Tibial nerve (tissue), 4 donors: ENCODE data around the gene ASPSCR1. TPM values are rescaled to one million over a fixed set of nuclear protein-coding genes. Genes with fewer than 3 reads are reported as not detected.

Experiments used
- DNase-seq, 2 donors: peaks; one replicate each; pipeline ENCODE4 v3.0.0-alpha.2; 2019; ENCODE audit warnings: low spot score in 2 of 2
- H3K27ac ChIP-seq, 4 donors: fragments of 200-600 bp; sonication (generic) in 3 of 4; one replicate each; pipeline ENCODE4 v1.5.1; 2017 to 2019; ENCODE audit warnings: mild to moderate bottlenecking in 1 of 4
- H3K27me3 ChIP-seq, 2 donors: fragments of 200-600 bp; sonication (generic) in 1 of 2; one replicate each; pipeline versions ENCODE4 v1.5.1 to v1.6.0; 2017 to 2019
- H3K36me3 ChIP-seq, 3 donors: fragments of 200-600 bp; sonication (generic); one replicate each; pipeline ENCODE4 v1.5.1; 2018 to 2019
- H3K4me1 ChIP-seq, 4 donors: fragments of 200-600 bp; sonication (generic) in 3 of 4; one replicate each; pipeline ENCODE4 v1.5.1; 2017 to 2019
- H3K4me3 ChIP-seq, 4 donors: fragments of 200-600 bp; sonication (generic) in 3 of 4; one replicate each; pipeline ENCODE4 v1.5.1; 2017 to 2019; ENCODE audit warnings: mild to moderate bottlenecking in 1 of 4, moderate library complexity in 1 of 4
- H3K9me3 ChIP-seq, 4 donors: fragments of 200-600 bp; sonication (generic) in 3 of 4; one replicate each; pipeline ENCODE4 v1.5.1; 2017 to 2019
- EP300 ChIP-seq, 2 donors: sonication (generic); formaldehyde crosslinking; IDR thresholded peaks; one replicate each; pipeline ENCODE4 v1.6.1; 2017; ENCODE audit warnings: antibody characterized with exemption in 2 of 2, mild to moderate bottlenecking in 1 of 2
- POLR2A ChIP-seq, 2 donors: fragments of 450-650 bp; IDR thresholded peaks; one replicate each; pipeline ENCODE4 v1.6.1; 2017; ENCODE audit warnings: antibody characterized with exemption in 2 of 2, mild to moderate bottlenecking in 2 of 2, moderate library complexity in 2 of 2
- WGBS, 2 donors: methylation state at CpG; one replicate each; pipeline ENCODE4 v1.1.5; 2018; 5-methylcytosine and 5-hydroxymethylcytosine counted together
- total RNA-seq, 4 donors: library from RNA; depleted of rRNA; stranded (reverse); fragments of >200 nt; gene quantifications; one replicate each; pipeline ENCODE4 v1.1.0, GENCODE V29; 2016
- TF ChIP-seq, protein P1 (sequence below), 5 experiments: fragments of 200-600 bp in 3 of 5; fragments of 450-650 bp in 2 of 5; sonication (generic) in 3 of 5; IDR thresholded peaks; one replicate each; pipeline ENCODE4 v1.5.1; 2016 to 2019; ENCODE audit warnings: antibody characterized with exemption in 5 of 5, mild to moderate bottlenecking in 3 of 5, moderate library complexity in 2 of 5

The ASPSCR1 gene
- total RNA-seq, 4 donors from 2014 or later: 32.9 to 82.8 (median 55.6) TPM

DNA sequence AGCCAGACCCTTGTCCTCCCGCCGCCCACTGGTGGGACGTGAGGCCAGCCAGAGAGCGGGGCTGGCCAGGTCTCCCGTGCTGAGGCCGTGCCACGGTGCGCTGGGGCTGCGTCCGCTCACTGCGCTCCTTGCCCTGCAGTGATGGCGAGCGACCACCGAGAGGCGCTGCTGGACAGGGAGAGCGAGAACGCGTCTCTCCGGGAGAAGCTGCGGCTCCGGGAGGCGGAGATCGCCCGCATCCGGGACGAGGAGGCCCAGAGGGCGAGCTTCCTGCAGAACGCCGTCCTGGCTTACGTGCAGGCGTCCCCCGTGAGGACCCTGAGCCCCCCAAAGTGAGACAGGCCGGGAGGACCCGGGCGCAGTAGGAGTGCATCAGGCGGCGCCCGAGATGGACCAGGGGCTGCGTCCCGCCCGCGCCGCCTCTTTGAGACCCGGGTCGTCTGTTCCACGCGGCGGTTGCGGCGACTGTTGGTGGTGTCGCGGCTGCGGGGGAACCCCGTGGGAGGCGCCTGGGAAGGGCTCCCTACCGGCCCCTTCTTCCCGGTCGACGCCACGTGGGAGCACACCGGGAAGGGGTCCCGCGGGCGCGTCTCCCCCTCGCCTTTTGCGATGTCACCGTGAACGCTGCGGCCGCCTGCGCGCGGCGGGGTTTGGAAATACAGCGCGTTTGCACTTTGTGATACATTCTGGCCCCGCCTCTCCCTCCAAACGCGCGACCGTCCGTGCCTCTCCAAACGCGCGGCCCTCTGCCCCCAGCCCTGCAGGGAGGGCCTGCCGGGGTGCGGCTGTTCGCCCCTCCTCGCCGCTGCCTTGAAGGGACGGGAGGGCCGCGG, 53.3 kb downstream of the ASPSCR1 start:
- Histone ChIP-seq H3K4me3 (peak overlapping the region; percentile 22 to 57 (median 46)), H3K27me3 (peaks cover 0 to 12% of the 10 kb centered on the region in 2 donors), H3K36me3 (peaks cover 0 to 34% (median 0%) of the 10 kb centered on the region in 3 donors), H3K4me1 (peaks cover 0 to 37% (median 17%) of the 10 kb centered on the region in 4 donors), H3K27ac (peak overlapping the region in 2 of 4 donors; percentile 35 to 59), H3K9me3 (no peaks in the 10 kb centered on the region)
- 2 to 3% methylated on average over 34 to 76 of the region's 94 CpGs for WGBS, 2 donors
- TF ChIP-seq, protein P1, sequence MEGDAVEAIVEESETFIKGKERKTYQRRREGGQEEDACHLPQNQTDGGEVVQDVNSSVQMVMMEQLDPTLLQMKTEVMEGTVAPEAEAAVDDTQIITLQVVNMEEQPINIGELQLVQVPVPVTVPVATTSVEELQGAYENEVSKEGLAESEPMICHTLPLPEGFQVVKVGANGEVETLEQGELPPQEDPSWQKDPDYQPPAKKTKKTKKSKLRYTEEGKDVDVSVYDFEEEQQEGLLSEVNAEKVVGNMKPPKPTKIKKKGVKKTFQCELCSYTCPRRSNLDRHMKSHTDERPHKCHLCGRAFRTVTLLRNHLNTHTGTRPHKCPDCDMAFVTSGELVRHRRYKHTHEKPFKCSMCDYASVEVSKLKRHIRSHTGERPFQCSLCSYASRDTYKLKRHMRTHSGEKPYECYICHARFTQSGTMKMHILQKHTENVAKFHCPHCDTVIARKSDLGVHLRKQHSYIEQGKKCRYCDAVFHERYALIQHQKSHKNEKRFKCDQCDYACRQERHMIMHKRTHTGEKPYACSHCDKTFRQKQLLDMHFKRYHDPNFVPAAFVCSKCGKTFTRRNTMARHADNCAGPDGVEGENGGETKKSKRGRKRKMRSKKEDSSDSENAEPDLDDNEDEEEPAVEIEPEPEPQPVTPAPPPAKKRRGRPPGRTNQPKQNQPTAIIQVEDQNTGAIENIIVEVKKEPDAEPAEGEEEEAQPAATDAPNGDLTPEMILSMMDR (IDR thresholded peaks at IDR 0.05): peak; percentile 90 to 99 (median 93)
- TF ChIP-seq POLR2A (IDR thresholded peaks at IDR 0.05) (no peak), EP300 (IDR thresholded peaks at IDR 0.05) (peak in 1 of 2 donors; percentile 59)
- DNase-seq: peak; percentile 55 to 80

DNA sequence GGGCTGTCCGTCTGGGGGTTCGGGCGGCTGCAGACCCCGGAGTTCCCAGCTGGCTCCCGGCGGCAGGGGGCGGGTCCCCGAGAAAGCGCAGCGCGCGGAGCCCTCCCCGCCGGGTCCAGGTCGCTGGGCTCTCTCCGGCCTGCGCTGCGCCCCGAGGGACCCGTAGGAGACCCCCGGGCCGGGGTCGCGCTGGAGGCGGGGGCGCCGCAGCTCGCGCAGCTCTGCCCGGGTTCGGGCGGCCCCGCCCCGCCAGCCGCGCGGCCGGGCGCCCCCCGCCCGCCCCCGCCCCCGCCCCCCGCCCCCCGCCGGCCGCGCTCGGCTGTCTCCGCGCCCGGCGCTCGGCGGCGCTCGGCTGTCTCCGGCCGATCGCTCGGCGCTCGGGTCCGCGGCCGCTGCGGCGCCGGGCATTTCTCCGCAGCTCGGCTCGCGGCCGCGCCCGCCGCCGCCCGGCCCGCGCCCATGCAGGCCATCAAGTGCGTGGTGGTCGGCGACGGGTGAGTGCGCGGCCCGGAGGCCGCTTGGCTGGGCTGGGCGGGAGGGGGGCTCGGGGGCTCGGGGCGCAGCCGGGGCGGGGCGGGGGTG, 54.0 kb downstream of the ASPSCR1 start, which contains the start of gene RAC3:
TSS of gene RAC3 (plus strand) at position 376 of the 582 bp plus-strand sequence. CDS start at position 460, 84 bp downstream.
- Histone ChIP-seq H3K4me3 (peak within 1 kb of the TSS; percentile 22 to 57 (median 46)), H3K36me3 (peaks cover 0 to 40% (median 0%) of the 10 kb centered on the region in 3 donors), H3K4me1 (peaks cover 4 to 39% (median 24%) of the 10 kb centered on the region in 4 donors), H3K9me3 (no peaks in the 10 kb centered on the region), H3K27ac (peak within 1 kb of the TSS in 2 of 4 donors; percentile 35 to 59), H3K27me3 (peaks cover 0 to 12% of the 10 kb centered on the region in 2 donors)
- WGBS, 2 donors: 0% methylated on average over 6 of the region's 96 CpGs; no CpG with 5 or more reads in 1 of the 2 donors
- TF ChIP-seq EP300 (IDR thresholded peaks at IDR 0.05) (no peak), POLR2A (IDR thresholded peaks at IDR 0.05) (no peak)
- TF ChIP-seq, protein P1 (IDR thresholded peaks at IDR 0.05): no peak
- DNase-seq: no peak

DNA sequence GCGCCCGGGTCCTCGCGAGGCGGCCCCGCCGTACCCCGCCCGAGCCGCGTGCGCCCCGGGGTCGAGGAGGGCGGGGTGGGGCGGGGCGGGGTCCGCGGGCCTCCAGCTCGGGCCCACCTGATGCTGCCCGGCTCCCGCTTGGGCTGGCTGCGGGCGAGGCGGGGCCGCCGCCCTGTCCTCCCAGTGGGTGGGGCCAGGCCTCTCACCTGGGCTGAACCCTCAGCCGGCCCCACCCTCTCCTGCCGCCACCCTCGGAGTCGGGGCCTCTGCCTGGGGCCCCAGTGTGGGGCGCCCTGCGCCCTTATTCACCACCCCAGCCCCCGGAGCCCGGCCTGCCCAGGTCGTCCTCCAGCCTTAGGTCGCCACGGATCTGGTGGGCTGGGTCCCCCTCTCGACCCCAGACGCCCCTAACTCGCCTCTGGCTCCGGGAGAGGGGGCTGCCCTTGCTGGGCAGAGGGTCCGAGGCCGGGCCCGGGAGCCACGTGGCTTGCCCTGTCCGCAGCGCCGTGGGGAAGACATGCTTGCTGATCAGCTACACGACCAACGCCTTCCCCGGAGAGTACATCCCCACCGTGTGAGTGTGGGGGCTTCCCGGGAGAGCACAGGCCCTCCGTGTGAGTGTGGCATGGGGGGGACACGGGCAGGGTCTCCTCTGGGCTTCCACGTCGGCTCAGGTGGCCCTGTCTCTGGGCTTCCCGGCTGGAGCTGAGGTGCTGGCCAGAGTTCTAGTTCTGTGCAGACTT, 54.6 kb downstream of the ASPSCR1 start:
- H3K27me3 ChIP-seq: peaks cover 0 to 12% of the 10 kb centered on the region in 2 donors
- DNase-seq: no peak
- 20 to 60% methylated on average over 1 to 33 of the region's 59 CpGs for WGBS, 2 donors
- peak overlapping the region in 2 of 4 donors; percentile 15 to 57 for H3K4me3 ChIP-seq
- H3K9me3 ChIP-seq: no peaks in the 10 kb centered on the region
- H3K4me1 ChIP-seq: peaks cover 6 to 44% (median 28%) of the 10 kb centered on the region in 4 donors
- peaks cover 0 to 35% (median 0%) of the 10 kb centered on the region in 3 donors for H3K36me3 ChIP-seq
- no peak overlapping the region for H3K27ac ChIP-seq
- TF ChIP-seq, protein P1 (IDR thresholded peaks at IDR 0.05): no peak
- TF ChIP-seq POLR2A (IDR thresholded peaks at IDR 0.05): no peak
- no peak for TF ChIP-seq EP300 (IDR thresholded peaks at IDR 0.05)

DNA sequence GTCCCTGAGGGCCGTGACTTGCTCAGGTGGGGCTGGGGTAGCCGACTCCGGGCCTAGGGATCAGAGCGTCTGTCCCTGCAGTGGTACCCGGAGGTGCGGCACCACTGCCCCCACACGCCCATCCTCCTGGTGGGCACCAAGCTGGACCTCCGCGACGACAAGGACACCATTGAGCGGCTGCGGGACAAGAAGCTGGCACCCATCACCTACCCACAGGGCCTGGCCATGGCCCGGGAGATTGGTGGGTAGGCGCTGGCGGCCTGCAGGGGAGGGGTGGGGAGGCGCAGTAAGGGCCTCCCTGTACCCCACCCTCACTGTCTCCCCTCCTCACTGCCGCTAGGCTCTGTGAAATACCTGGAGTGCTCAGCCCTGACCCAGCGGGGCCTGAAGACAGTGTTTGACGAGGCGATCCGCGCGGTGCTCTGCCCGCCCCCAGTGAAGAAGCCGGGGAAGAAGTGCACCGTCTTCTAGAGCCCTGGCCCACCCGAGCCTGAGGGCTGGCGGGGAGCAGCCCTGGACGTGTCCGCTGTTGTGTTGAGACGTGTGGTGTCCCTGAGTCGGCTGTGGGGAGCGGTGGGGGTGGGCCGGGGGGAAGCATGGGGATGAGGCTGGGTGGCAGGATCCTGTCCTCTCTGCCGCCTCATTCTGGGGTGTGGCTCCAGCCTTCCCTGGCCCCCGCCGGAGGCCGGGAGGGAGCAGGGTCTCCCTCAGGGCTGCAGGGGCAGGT, 56.1 kb downstream of the ASPSCR1 start:
- 90 to 93% methylated on average over 18 to 32 of the region's 38 CpGs for WGBS, 2 donors
- TF ChIP-seq, protein P1 (IDR thresholded peaks at IDR 0.05): no peak
- no peak for TF ChIP-seq EP300 (IDR thresholded peaks at IDR 0.05)
- no peak for TF ChIP-seq POLR2A (IDR thresholded peaks at IDR 0.05)
- H3K4me1 ChIP-seq: peaks cover 6 to 52% (median 30%) of the 10 kb centered on the region in 4 donors
- H3K4me3 ChIP-seq: no peak overlapping the region
- peaks cover 0 to 20% (median 0%) of the 10 kb centered on the region in 3 donors for H3K36me3 ChIP-seq
- no peaks in the 10 kb centered on the region for H3K9me3 ChIP-seq
- no peak overlapping the region for H3K27ac ChIP-seq
- DNase-seq: no peak
- H3K27me3 ChIP-seq: peaks cover 0 to 12% of the 10 kb centered on the region in 2 donors
